SU-DHL-6 (cell line): ENCODE measurements around the gene PKD2.
"Not testable (repeated sequence)": the region's sequence is repeated elsewhere in the genome, so short reads cannot be mapped to it uniquely, and the experiment has no call there.

Source experiments
- EZH2phosphoT487 ChIP-seq: fragments of 200-600 bp; sonication (generic), shearing (Covaris generic); conservative IDR thresholded peaks from 2 replicates; pipeline ENCODE4 v1.6.1; 2018; ENCODE audit warnings: mild to moderate bottlenecking, antibody characterized with exemption, low read length, moderate library complexity, mixed read lengths
- TF ChIP-seq, protein P1 (sequence below): fragments of 200-600 bp; sonication (generic); IDR thresholded peaks from one replicate; pipeline ENCODE4 v1.5.1; 2017; ENCODE audit warnings: antibody characterized with exemption, mild to moderate bottlenecking, low read length, moderate library complexity; ENCODE audit not compliant: insufficient read depth, poor library complexity, severe bottlenecking

DNA sequence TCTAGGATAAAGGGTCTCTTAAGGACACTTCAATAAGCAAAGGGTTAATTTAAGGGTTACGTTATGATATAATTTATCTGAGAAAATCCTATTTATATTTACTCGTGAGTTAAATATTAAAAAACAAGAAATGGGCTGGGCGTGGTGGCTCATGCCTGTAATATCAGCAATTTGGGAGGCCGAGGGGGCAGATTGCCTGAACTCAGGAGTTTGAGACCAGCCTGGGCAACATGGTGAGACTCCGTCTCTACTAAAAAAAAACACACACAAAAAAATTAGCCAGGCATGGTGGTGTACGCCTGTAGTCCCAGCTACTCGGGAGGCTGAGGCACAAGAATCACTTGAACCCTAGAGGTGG is 100.7 kb downstream of the PKD2 start:
- TF ChIP-seq, protein P1, sequence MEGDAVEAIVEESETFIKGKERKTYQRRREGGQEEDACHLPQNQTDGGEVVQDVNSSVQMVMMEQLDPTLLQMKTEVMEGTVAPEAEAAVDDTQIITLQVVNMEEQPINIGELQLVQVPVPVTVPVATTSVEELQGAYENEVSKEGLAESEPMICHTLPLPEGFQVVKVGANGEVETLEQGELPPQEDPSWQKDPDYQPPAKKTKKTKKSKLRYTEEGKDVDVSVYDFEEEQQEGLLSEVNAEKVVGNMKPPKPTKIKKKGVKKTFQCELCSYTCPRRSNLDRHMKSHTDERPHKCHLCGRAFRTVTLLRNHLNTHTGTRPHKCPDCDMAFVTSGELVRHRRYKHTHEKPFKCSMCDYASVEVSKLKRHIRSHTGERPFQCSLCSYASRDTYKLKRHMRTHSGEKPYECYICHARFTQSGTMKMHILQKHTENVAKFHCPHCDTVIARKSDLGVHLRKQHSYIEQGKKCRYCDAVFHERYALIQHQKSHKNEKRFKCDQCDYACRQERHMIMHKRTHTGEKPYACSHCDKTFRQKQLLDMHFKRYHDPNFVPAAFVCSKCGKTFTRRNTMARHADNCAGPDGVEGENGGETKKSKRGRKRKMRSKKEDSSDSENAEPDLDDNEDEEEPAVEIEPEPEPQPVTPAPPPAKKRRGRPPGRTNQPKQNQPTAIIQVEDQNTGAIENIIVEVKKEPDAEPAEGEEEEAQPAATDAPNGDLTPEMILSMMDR: not testable (repeated sequence)
- TF ChIP-seq EZH2phosphoT487: not testable (repeated sequence)
